Measurements from ENCODE around the gene CPEB3. TPM values are rescaled to one million over a fixed set of nuclear protein-coding genes. Genes with fewer than 3 reads are reported as not detected.

Gene CPEB3
- total RNA-seq, 1 donor from 2014 or later = 2.8 TPM

DNA sequence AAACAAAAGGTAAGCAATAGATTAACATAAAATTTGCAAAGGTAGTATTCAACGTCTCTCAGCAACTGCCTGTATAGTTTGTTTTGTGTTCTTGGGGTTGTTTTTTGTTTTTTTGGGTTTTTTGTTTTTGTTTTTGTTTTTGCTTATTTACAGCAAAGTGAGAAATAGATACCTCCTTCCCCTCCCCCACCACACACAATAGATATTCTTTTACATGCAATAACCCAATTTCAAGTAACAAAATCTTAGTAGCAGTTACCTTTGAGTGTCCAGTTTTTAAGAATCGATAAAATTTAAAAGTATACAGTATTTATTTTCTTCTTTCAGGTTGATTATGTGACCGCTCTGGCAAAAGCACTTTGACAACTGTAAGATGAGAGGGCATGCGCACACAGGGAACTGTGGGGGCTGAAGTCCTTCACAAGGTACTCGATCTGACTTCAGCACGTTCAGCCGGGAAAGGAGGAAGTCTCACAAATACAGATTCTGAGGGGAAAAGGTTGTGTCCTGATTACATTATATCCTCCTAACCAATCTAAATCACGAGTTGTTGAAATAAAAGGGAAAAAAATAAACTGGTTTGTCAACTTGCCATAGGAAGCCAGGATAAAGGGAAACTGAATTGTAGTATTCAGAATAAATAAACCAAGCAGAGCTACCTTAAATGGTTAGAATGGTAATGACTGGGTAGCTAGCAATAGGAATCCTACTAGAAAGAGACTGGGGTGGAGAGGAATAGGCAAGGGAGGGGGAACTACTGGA lies 47.8 kb downstream of the CPEB3 start:
- H3K36me3 ChIP-seq = no peaks in the 10 kb centered on the region
- no peaks in the 10 kb centered on the region for H3K27me3 ChIP-seq
- TF ChIP-seq, protein P1, sequence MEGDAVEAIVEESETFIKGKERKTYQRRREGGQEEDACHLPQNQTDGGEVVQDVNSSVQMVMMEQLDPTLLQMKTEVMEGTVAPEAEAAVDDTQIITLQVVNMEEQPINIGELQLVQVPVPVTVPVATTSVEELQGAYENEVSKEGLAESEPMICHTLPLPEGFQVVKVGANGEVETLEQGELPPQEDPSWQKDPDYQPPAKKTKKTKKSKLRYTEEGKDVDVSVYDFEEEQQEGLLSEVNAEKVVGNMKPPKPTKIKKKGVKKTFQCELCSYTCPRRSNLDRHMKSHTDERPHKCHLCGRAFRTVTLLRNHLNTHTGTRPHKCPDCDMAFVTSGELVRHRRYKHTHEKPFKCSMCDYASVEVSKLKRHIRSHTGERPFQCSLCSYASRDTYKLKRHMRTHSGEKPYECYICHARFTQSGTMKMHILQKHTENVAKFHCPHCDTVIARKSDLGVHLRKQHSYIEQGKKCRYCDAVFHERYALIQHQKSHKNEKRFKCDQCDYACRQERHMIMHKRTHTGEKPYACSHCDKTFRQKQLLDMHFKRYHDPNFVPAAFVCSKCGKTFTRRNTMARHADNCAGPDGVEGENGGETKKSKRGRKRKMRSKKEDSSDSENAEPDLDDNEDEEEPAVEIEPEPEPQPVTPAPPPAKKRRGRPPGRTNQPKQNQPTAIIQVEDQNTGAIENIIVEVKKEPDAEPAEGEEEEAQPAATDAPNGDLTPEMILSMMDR (IDR thresholded peaks at IDR 0.05) = no peak
- H3K4me1 ChIP-seq = peaks cover 0 to 16% of the 10 kb centered on the region in 2 donors
- peak overlapping the region in 1 of 2 donors; percentile 25 for H3K4me3 ChIP-seq
- DNase-seq (ENCODE audit: low spot score in 2 of 2) = no peak
- H3K27ac ChIP-seq = peak overlapping the region in 1 of 2 donors; percentile 15
- no peaks in the 10 kb centered on the region for H3K9me3 ChIP-seq
- intact Hi-C loops (cut with DNase I) = no loop called here

DNA sequence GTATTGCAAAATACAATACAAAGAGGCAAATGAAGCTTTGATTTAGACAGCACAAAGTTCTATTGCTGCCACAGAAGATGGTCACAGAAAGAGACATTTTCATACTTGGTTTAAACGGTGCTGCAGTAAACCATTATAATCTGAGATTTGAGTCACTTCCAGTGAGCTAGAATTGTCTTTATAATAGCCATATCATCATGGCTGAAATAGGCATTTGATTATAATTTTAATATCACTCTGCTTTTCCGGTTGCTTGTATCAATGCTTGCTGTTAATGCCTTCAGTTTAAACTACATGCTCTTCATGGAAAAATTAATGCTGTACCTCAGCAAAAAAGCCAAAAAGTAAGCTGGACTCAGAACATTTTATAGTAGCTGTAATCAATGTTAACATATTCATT lies 48.5 kb downstream of the CPEB3 start:
- no peaks in the 10 kb centered on the region for H3K36me3 ChIP-seq
- no peaks in the 10 kb centered on the region for H3K9me3 ChIP-seq
- intact Hi-C loops (cut with DNase I) = no loop called here
- peaks cover 0 to 16% of the 10 kb centered on the region in 2 donors for H3K4me1 ChIP-seq
- no peak overlapping the region for H3K27ac ChIP-seq
- H3K4me3 ChIP-seq = no peak overlapping the region
- DNase-seq (ENCODE audit: low spot score in 2 of 2) = no peak
- H3K27me3 ChIP-seq = no peaks in the 10 kb centered on the region
- TF ChIP-seq, protein P1 (IDR thresholded peaks at IDR 0.05) = no peak

DNA sequence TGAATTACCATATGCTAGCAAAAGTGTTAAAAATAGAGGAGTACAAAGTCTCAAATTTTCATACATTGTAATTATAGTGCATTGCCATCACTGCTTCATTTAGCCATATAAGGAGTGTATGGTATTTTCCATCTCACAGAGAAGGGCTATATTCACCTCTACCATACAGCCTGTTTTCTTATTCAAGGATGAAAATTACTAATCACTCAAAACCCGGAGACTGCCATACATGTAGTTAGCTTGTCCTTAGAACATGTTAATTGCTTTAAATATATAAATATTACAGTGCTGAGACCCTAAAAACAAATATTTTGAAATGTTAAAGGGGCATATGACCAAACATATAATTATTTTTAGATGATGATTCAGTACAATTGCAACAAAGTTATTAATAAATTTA lies 49.4 kb downstream of the CPEB3 start:
- peak overlapping the region; percentile 70 to 73 for H3K4me3 ChIP-seq
- no peaks in the 10 kb centered on the region for H3K36me3 ChIP-seq
- H3K9me3 ChIP-seq = no peaks in the 10 kb centered on the region
- DNase-seq (ENCODE audit: low spot score in 2 of 2) = no peak
- H3K27ac ChIP-seq = peak overlapping the region in 1 of 2 donors; percentile 57
- no peaks in the 10 kb centered on the region for H3K27me3 ChIP-seq
- intact Hi-C loops (cut with DNase I) = no loop called here
- H3K4me1 ChIP-seq = peaks cover 0 to 16% of the 10 kb centered on the region in 2 donors
- TF ChIP-seq, protein P1 (IDR thresholded peaks at IDR 0.05) = no peak

DNA sequence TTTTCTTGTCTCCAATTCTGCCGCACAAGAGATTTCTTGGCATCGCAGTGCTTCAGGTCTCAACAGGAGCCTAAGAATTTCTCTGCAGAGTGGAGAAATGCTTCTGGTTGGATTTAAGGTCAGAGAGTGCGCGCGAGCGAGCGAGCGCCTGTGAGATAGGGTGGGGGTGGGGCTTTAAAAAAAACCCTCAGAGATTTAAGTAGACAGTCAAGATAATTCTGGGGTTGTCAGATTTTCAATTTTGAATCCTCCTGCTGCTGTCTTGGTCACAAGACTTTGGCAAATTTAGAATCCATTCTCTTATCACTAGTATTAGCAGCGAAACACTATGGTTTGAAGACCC lies 49.7 kb downstream of the CPEB3 start:
- H3K27ac ChIP-seq = peak overlapping the region; percentile 57 to 64
- H3K36me3 ChIP-seq = no peaks in the 10 kb centered on the region
- H3K4me3 ChIP-seq = peak overlapping the region; percentile 70 to 73
- no peak for DNase-seq (ENCODE audit: low spot score in 2 of 2)
- no peaks in the 10 kb centered on the region for H3K9me3 ChIP-seq
- peaks cover 0 to 16% of the 10 kb centered on the region in 2 donors for H3K4me1 ChIP-seq
- TF ChIP-seq, protein P1 (IDR thresholded peaks at IDR 0.05) = no peak
- no peaks in the 10 kb centered on the region for H3K27me3 ChIP-seq
- intact Hi-C loops (cut with DNase I) = no loop called here

DNA sequence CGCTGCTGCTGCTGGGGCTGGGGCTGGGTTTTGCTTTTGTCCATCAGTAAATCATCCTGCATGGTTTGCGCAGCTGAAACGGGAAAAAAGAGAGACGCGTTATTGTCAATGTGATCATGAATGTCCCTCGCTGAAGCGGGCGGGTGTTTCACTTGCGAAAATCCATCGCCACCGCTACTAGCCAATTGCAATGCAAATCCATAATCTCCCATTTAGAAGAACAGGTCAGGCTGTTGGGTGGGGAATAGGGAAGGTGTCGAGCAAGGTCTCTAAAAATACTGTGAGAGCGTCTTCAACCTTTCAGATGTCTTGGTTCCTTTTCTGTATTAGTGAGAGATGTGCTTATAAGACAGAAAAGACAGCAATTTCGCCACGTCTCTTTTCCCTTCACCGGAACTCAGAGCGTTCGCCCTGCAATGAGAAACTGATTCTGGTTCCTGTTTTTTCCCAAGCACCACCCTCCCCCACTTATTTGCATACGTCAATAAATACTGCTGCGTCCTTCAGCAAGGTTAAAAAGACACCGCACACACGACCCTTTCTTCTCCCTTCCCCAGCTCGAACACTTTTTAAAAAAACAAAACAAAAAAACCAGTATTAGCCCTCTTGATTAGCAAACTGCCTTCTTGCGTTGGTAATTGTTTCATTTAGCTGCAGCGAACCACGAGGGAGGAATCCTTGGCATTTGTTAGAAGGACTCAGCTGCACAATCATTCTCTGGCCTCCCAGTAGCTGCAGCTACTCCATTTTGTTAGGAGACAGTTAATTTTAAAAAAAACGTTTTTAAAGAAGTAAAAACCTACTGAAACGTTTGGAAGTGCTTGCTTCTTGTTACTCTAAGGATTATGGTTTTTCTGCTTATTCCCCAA lies 50.4 kb downstream of the CPEB3 start:
- no peaks in the 10 kb centered on the region for H3K36me3 ChIP-seq
- intact Hi-C loops (cut with DNase I) = loop anchor here (1.0 kb wide), 1 partner anchor 51 kb away; the partner anchor contains the start of genes CPEB3 and MARCHF5
- TF ChIP-seq, protein P1 (IDR thresholded peaks at IDR 0.05) = no peak
- H3K9me3 ChIP-seq = no peaks in the 10 kb centered on the region
- peak overlapping the region; percentile 57 to 64 for H3K27ac ChIP-seq
- H3K4me1 ChIP-seq = peaks cover 0 to 16% of the 10 kb centered on the region in 2 donors
- DNase-seq (ENCODE audit: low spot score in 2 of 2) = peak; percentile 10 to 71
- no peaks in the 10 kb centered on the region for H3K27me3 ChIP-seq
- H3K4me3 ChIP-seq = peak overlapping the region; percentile 70 to 73
